OCI-LY7 (cell line): ENCODE measurements around the gene CD8A. TPM values are rescaled to one million over a fixed set of nuclear protein-coding genes. Genes with fewer than 3 reads are reported as not detected.
"Not testable (repeated sequence)": the region's sequence is repeated elsewhere in the genome, so short reads cannot be mapped to it uniquely, and the experiment has no call there.

Experiments
- BruUV-seq: library from RNA; stranded (reverse); fragments of 400-500 nt; replicated peaks from 2 replicates; lab custom pipeline; 2021; lab: Mats Ljungman, UMichigan
- CTCF ChIA-PET: fragments of 300-600 bp; sonication (Branson Sonifier 250); formaldehyde crosslinking; loops from one replicate; lab custom pipeline; 2022; ENCODE audit warnings: antibody characterized with exemption; ENCODE audit not compliant: unreplicated experiment; lab: Charles Lee
- POLR2A ChIA-PET: fragments of 300-600 bp; sonication (Branson Sonifier 250); formaldehyde crosslinking; loops from one replicate; lab custom pipeline; 2022; ENCODE audit warnings: antibody characterized with exemption; lab: Charles Lee
- DNase-seq: peaks from one replicate; pipeline ENCODE4 v3.0.0-alpha.2; 2015; ENCODE audit warnings: low spot score
- H2AFZ ChIP-seq: fragments of 200-600 bp; sonication (generic), shearing (Covaris generic); 2 replicates; pipeline ENCODE4 v1.6.1; 2014; ENCODE audit warnings: mild to moderate bottlenecking, antibody characterized with exemption, low read length, moderate library complexity
- H3K27ac ChIP-seq: fragments of 200-600 bp; sonication (generic); 2 replicates; pipeline ENCODE4 v1.5.1; 2014; ENCODE audit warnings: mixed run types, low read depth, mild to moderate bottlenecking, moderate library complexity, low read length, inconsistent platforms; ENCODE audit not compliant: poor library complexity, severe bottlenecking
- H3K36me3 ChIP-seq: fragments of 200-600 bp; sonication (generic); 2 replicates; pipeline ENCODE4 v1.6.1; 2014; ENCODE audit warnings: mild to moderate bottlenecking, antibody characterized with exemption, low read length, moderate library complexity, mixed read lengths; ENCODE audit not compliant: insufficient read depth
- H3K4me1 ChIP-seq: fragments of 200-600 bp; sonication (generic); 2 replicates; pipeline ENCODE4 v1.5.1; 2014; ENCODE audit warnings: mild to moderate bottlenecking, low read length; ENCODE audit not compliant: insufficient read depth, poor library complexity, severe bottlenecking
- H3K4me2 ChIP-seq: fragments of 200-600 bp; sonication (generic); 2 replicates; pipeline ENCODE4 v1.6.1; 2014; ENCODE audit warnings: mild to moderate bottlenecking, low read length
- H3K4me3 ChIP-seq: fragments of 200-600 bp; sonication (generic); 2 replicates; pipeline ENCODE4 v1.5.1; 2014; ENCODE audit warnings: mild to moderate bottlenecking, low read depth, low read length; ENCODE audit not compliant: poor library complexity, severe bottlenecking
- H3K79me2 ChIP-seq: fragments of 200-600 bp; sonication (generic); 2 replicates; pipeline ENCODE4 v1.6.1; 2016; ENCODE audit warnings: low read depth, mild to moderate bottlenecking, low read length, moderate library complexity, mixed read lengths; ENCODE audit not compliant: insufficient read depth
- H3K9me2 ChIP-seq: fragments of 200-600 bp; sonication (generic); 2 replicates; pipeline ENCODE4 v1.6.1; 2016; ENCODE audit warnings: mild to moderate bottlenecking, low read length, mixed read lengths; ENCODE audit not compliant: insufficient read depth
- H3K9me3 ChIP-seq: fragments of 200-600 bp; sonication (generic); 2 replicates; pipeline ENCODE4 v1.6.1; 2014; ENCODE audit warnings: mild to moderate bottlenecking, mixed run types, low read length, mixed read lengths
- H4K20me1 ChIP-seq: fragments of 200-600 bp; sonication (generic); 2 replicates; pipeline ENCODE4 v1.6.1; 2014; ENCODE audit warnings: mild to moderate bottlenecking, antibody characterized with exemption, low read length, moderate library complexity, mixed read lengths; ENCODE audit not compliant: insufficient read depth
- CTCF ChIP-seq: fragments of 200-600 bp; sonication (generic); conservative IDR thresholded peaks from 2 replicates; pipeline ENCODE4 v1.5.1; 2014; ENCODE audit warnings: mild to moderate bottlenecking, antibody characterized with exemption, low read length, moderate library complexity, mixed read lengths
- EZH2phosphoT487 ChIP-seq: fragments of 200-600 bp; sonication (generic); IDR thresholded peaks from 2 replicates; pipeline ENCODE4 v1.6.1; 2018; ENCODE audit warnings: low read depth, borderline replicate concordance, mild to moderate bottlenecking, mixed run types, antibody characterized with exemption, low read length, moderate library complexity, mixed read lengths
- intact Hi-C: fragments of 100-400 bp; cut with micrococcal nuclease; formaldehyde crosslinking; loops from one replicate; pipeline ENCODE4 v1.10.0; 2022; ENCODE audit not compliant: unreplicated experiment
- total RNA-seq, 2 experiments: library from RNA; depleted of rRNA in 1 of 2; stranded (reverse); fragments of >200 nt in 1 of 2; shearing (Covaris generic) in 1 of 2; gene quantifications; 2 replicates each; pipeline ENCODE4 v1.2.3, GENCODE V29; 2014 to 2022

The CD8A gene
- total RNA-seq, 2 experiments from 2014 or later = not detected

GRCh38 chr2:86744152-86744551 is 46.6 kb downstream of the CD8A start:
- Histone ChIP-seq H3K4me1 (peaks cover 6% of the 10 kb centered on the region), H3K36me3 (peaks cover 59% of the 10 kb centered on the region), H4K20me1 (0 out of 2 replicates have a peak, but pooled peaks cover 4% of the 10 kb centered on the region), H3K9me2 (no peaks in the 10 kb centered on the region), H3K27ac (no peak overlapping the region), H3K4me3 (no peak overlapping the region), H2AFZ (no peak overlapping the region), H3K4me2 (no peak overlapping the region), H3K9me3 (no peaks in the 10 kb centered on the region; the same call in 1 of the 2 replicates), H3K79me2 (peaks cover 29% of the 10 kb centered on the region; the same call in 1 of the 2 replicates)
- no TSS peak for BruUV-seq
- intact Hi-C loops = no loop called here
- ChIA-PET POLR2A (no interaction called here), CTCF (no interaction called here)
- no peak for TF ChIP-seq CTCF
- no peak for TF ChIP-seq EZH2phosphoT487
- DNase-seq = no peak

- H3K4me3 ChIP-seq, H3K9me3 ChIP-seq, H3K4me2 ChIP-seq, POLR2A ChIA-PET, DNase-seq, intact Hi-C loops, H3K27ac ChIP-seq, H4K20me1 ChIP-seq, H3K4me1 ChIP-seq, H2AFZ ChIP-seq, CTCF ChIA-PET, BruUV-seq, H3K9me2 ChIP-seq: not testable (repeated sequence)
- Histone ChIP-seq H3K36me3 (peaks cover 39% of the 10 kb centered on the region), H3K79me2 (peaks cover 18% of the 10 kb centered on the region; the same call in 1 of the 2 replicates)
Measured at GRCh38 chr2:86741889-86742498, 48.7 kb downstream of the CD8A start.

- DNase-seq, H3K4me1 ChIP-seq, H3K9me2 ChIP-seq, CTCF ChIA-PET, BruUV-seq, H2AFZ ChIP-seq, POLR2A ChIA-PET, H4K20me1 ChIP-seq, H3K4me3 ChIP-seq, H3K4me2 ChIP-seq, H3K79me2 ChIP-seq, H3K9me3 ChIP-seq, intact Hi-C loops, H3K27ac ChIP-seq: not testable (repeated sequence)
- peaks cover 20% of the 10 kb centered on the region for H3K36me3 ChIP-seq
Measured at GRCh38 chr2:86739889-86740288, 50.8 kb downstream of the CD8A start.

- DNase-seq, H3K9me2 ChIP-seq, BruUV-seq, H2AFZ ChIP-seq, H3K4me2 ChIP-seq, H3K9me3 ChIP-seq, H3K79me2 ChIP-seq, intact Hi-C loops, H3K4me3 ChIP-seq, CTCF ChIA-PET, H3K4me1 ChIP-seq, POLR2A ChIA-PET, H4K20me1 ChIP-seq, H3K27ac ChIP-seq: not testable (repeated sequence)
- peaks cover 17% of the 10 kb centered on the region for H3K36me3 ChIP-seq
Measured at GRCh38 chr2:86739485-86739884, 51.2 kb downstream of the CD8A start.

GRCh38 chr2:86734896-86735295 is 55.8 kb downstream of the CD8A start:
- H3K4me1 ChIP-seq, CTCF ChIA-PET, H3K27ac ChIP-seq, H3K4me3 ChIP-seq, H3K9me2 ChIP-seq, H4K20me1 ChIP-seq, POLR2A ChIA-PET, H2AFZ ChIP-seq, H3K36me3 ChIP-seq, intact Hi-C loops, H3K4me2 ChIP-seq, BruUV-seq, H3K79me2 ChIP-seq, DNase-seq, H3K9me3 ChIP-seq: not testable (repeated sequence)
